GM23338 (cell line): ENCODE results near the gene JARID2. TPM values are rescaled to one million over a fixed set of nuclear protein-coding genes. Genes with fewer than 3 reads are reported as not detected.

ENCODE experiments used
- ATAC-seq: fragments of 200-7000 bp; cut with Tn5 transposase; 3 replicates; pipeline ENCODE4 v1.9.1; 2020
- DNase-seq: peaks from one replicate; pipeline ENCODE4 v3.0.0-alpha.2; 2015; ENCODE audit warnings: low spot score
- H2AFZ ChIP-seq: fragments of 200-600 bp; sonication (generic); 2 replicates; pipeline ENCODE4 v1.8.0; 2016; ENCODE audit warnings: antibody characterized with exemption, mild to moderate bottlenecking, moderate library complexity
- H3F3A ChIP-seq: fragments of 200-600 bp; sonication (generic); replicated peaks from 2 replicates; pipeline ENCODE4 v1.8.0; 2017; ENCODE audit warnings: antibody characterized with exemption, mixed run types, low read depth
- H3K27ac ChIP-seq: fragments of 200-600 bp; sonication (generic); 2 replicates; pipeline ENCODE4 v1.6.1; 2016; ENCODE audit warnings: low read depth
- H3K27me3 ChIP-seq: fragments of 200-600 bp; sonication (generic); 2 replicates; pipeline ENCODE4 v1.8.0; 2016; ENCODE audit warnings: mild to moderate bottlenecking, mixed run types, moderate library complexity; ENCODE audit not compliant: insufficient read depth
- H3K36me3 ChIP-seq: fragments of 200-600 bp; sonication (generic); 2 replicates; pipeline ENCODE4 v1.8.0; 2016; ENCODE audit warnings: mild to moderate bottlenecking; ENCODE audit not compliant: insufficient read depth
- H3K4me1 ChIP-seq: fragments of 200-600 bp; sonication (generic); 2 replicates; pipeline ENCODE4 v1.8.0; 2016; ENCODE audit warnings: mild to moderate bottlenecking, moderate library complexity; ENCODE audit not compliant: insufficient read depth
- H3K4me2 ChIP-seq: fragments of 200-600 bp; sonication (generic); 2 replicates; pipeline ENCODE4 v1.7.1; 2017; ENCODE audit warnings: mixed run types
- H3K4me3 ChIP-seq: fragments of 200-600 bp; sonication (generic); 2 replicates; pipeline ENCODE4 v1.6.1; 2016; ENCODE audit warnings: mixed run types
- H3K79me2 ChIP-seq: fragments of 200-600 bp; sonication (generic); replicated peaks from 2 replicates; pipeline ENCODE4 v1.8.0; 2017; ENCODE audit warnings: mild to moderate bottlenecking; ENCODE audit not compliant: insufficient read depth
- H3K9me2 ChIP-seq: fragments of 200-600 bp; sonication (generic); 2 replicates; pipeline ENCODE4 v1.8.0; 2017; ENCODE audit not compliant: insufficient read depth
- H4K20me1 ChIP-seq: fragments of 200-600 bp; sonication (generic); replicated peaks from 2 replicates; pipeline ENCODE4 v1.8.0; 2017; ENCODE audit warnings: mild to moderate bottlenecking; ENCODE audit not compliant: insufficient read depth
- H3K27ac Mint-ChIP-seq: 2 replicates; pipeline ENCODE4 v1.8.0; 2020; ENCODE audit warnings: inconsistent platforms, mild to moderate bottlenecking, moderate library complexity, mixed read lengths
- H3K27me3 Mint-ChIP-seq: 3 replicates; pipeline ENCODE4 v1.8.0; 2022; ENCODE audit warnings: low read depth, mild to moderate bottlenecking, moderate library complexity, mixed read lengths, inconsistent platforms; ENCODE audit not compliant: insufficient read depth, poor library complexity
- H3K36me3 Mint-ChIP-seq: 3 replicates; pipeline ENCODE4 v1.8.0; 2021; ENCODE audit warnings: low read depth, mild to moderate bottlenecking, inconsistent platforms, moderate library complexity, mixed read lengths
- H3K4me1 Mint-ChIP-seq: 3 replicates; pipeline ENCODE4 v1.8.0; 2020; ENCODE audit warnings: mild to moderate bottlenecking, inconsistent platforms, mixed read lengths
- H3K4me3 Mint-ChIP-seq: 3 replicates; pipeline ENCODE4 v1.8.0; 2021; ENCODE audit warnings: moderate library complexity, mild to moderate bottlenecking, inconsistent platforms, mixed read lengths
- H3K9me3 Mint-ChIP-seq: 3 replicates; pipeline ENCODE4 v1.8.0; 2020; ENCODE audit warnings: moderate library complexity, mild to moderate bottlenecking, inconsistent platforms, mixed read lengths
- CREB1 ChIP-seq: fragments of 250-450 bp; sonication (Bioruptor Pico); IDR thresholded peaks from 2 replicates; pipeline ENCODE4 v1.5.0; 2020; ENCODE audit warnings: low read depth, mild to moderate bottlenecking, moderate library complexity
- CTCF ChIP-seq, 2 experiments: fragments of 200-600 bp in 1 of 2; sonication (generic) in 1 of 2; conservative IDR thresholded peaks; 2 replicates each; pipeline versions ENCODE4 v1.5.1 to v1.6.1; 2016 to 2017; ENCODE audit warnings: antibody characterized with exemption in 2 of 2, low read depth in 2 of 2, mild to moderate bottlenecking in 2 of 2, moderate library complexity in 1 of 2
- EZH2 ChIP-seq: fragments of 200-600 bp; sonication (generic); IDR thresholded peaks from one replicate; pipeline ENCODE4 v1.8.0; 2017; ENCODE audit warnings: antibody characterized with exemption, mild to moderate bottlenecking, low read depth; ENCODE audit not compliant: unreplicated experiment
- EZH2phosphoT487 ChIP-seq: fragments of 200-600 bp; sonication (generic); IDR thresholded peaks from one replicate; pipeline ENCODE4 v1.8.1; 2018; ENCODE audit warnings: antibody characterized with exemption; ENCODE audit not compliant: unreplicated experiment
- JUNB ChIP-seq: IDR thresholded peaks from one replicate; pipeline ENCODE4 v1.6.1; 2016; ENCODE audit warnings: antibody characterized with exemption; ENCODE audit not compliant: unreplicated experiment
- NANOG ChIP-seq: IDR thresholded peaks from 2 replicates; pipeline ENCODE4 v1.6.1; 2016; ENCODE audit warnings: antibody characterized with exemption, borderline replicate concordance
- POLR2AphosphoS5 ChIP-seq: IDR thresholded peaks from 2 replicates; pipeline ENCODE4 v1.6.1; 2016; ENCODE audit warnings: antibody characterized with exemption, low read depth
- REST ChIP-seq: IDR thresholded peaks from one replicate; pipeline ENCODE4 v1.6.1; 2018; ENCODE audit warnings: antibody characterized with exemption; ENCODE audit not compliant: unreplicated experiment
- STAT1 ChIP-seq: IDR thresholded peaks from one replicate; pipeline ENCODE4 v1.6.1; 2016; ENCODE audit warnings: antibody characterized with exemption; ENCODE audit not compliant: unreplicated experiment
- ZNF114 ChIP-seq: fragments of 250-450 bp; sonication (Bioruptor Pico); IDR thresholded peaks from 2 replicates; pipeline ENCODE4 v1.5.0; 2020; ENCODE audit warnings: mild to moderate bottlenecking, moderate library complexity
- ZNF331 ChIP-seq: fragments of 250-450 bp; sonication (Bioruptor Pico); IDR thresholded peaks from 2 replicates; pipeline ENCODE4 v1.5.0; 2020; ENCODE audit warnings: low read depth, mild to moderate bottlenecking, moderate library complexity
- ZNF462 ChIP-seq: fragments of 250-450 bp; sonication (Bioruptor Pico); IDR thresholded peaks from 2 replicates; pipeline ENCODE4 v1.5.0; 2020; ENCODE audit warnings: mild to moderate bottlenecking, moderate library complexity
- polyA plus RNA-seq: library from polyadenylated mRNA; unstranded; fragments of >200 nt; fragmentation: Nextera tagmentation; extraction: Ambion mirVana; gene quantifications from 2 replicates; pipeline ENCODE4 v1.2.1, GENCODE V29; 2016
- total RNA-seq: library from RNA; depleted of rRNA; stranded (reverse); fragments of >200 nt; shearing (Covaris generic); gene quantifications from 2 replicates; pipeline ENCODE4 v1.2.3, GENCODE V29; 2014

The JARID2 gene
- total and polyA plus RNA-seq, 2 experiments from 2014 or later: 92.8 to 196 TPM

- TF ChIP-seq CTCF (conservative IDR thresholded peaks at IDR 0.05; ENCODE audit: low read depth in 2 of 2): no peak
- TF ChIP-seq ZNF462 (CRISPR knock-in tag): no peak
- no peak for TF ChIP-seq ZNF114 (CRISPR knock-in tag)
- TF ChIP-seq POLR2AphosphoS5: no peak
Measured at GRCh38 chr6:15538106-15538505, 292.2 kb downstream of the JARID2 start (continued).

- Histone ChIP-seq H3F3A (no peaks in the 10 kb centered on the region), H3K4me3 (no peak overlapping the region), H2AFZ (no peak overlapping the region), H3K27me3 (no peaks in the 10 kb centered on the region), H3K79me2 (no peaks in the 10 kb centered on the region), H3K27ac (no peak overlapping the region), H4K20me1 (peaks cover under 1% of the 10 kb centered on the region; the same call in 1 of the 2 replicates), H3K4me2 (no peak overlapping the region), H3K4me1 (no peaks in the 10 kb centered on the region), H3K36me3 (no peaks in the 10 kb centered on the region), H3K9me2 (no peaks in the 10 kb centered on the region; the same call in 1 of the 2 replicates)
- H3K36me3 Mint-ChIP-seq: peaks cover 16% of the 10 kb centered on the region
- no peak for DNase-seq
- H3K9me3 Mint-ChIP-seq: peaks cover 18% of the 10 kb centered on the region
- no peak for ATAC-seq
- no peak overlapping the region for H3K4me3 Mint-ChIP-seq
- no peaks in the 10 kb centered on the region for H3K4me1 Mint-ChIP-seq
- H3K27ac Mint-ChIP-seq: no peak overlapping the region
- peaks cover 3% of the 10 kb centered on the region for H3K27me3 Mint-ChIP-seq
- TF ChIP-seq ZNF331 (CRISPR knock-in tag) (no peak), CREB1 (no peak), NANOG (no peak), POLR2AphosphoS5 (no peak), STAT1 (no peak), EZH2 (no peak), REST (no peak), EZH2phosphoT487 (no peak), JUNB (no peak), ZNF114 (CRISPR knock-in tag) (no peak)
Measured at GRCh38 chr6:15538766-15539495, 293.1 kb downstream of the JARID2 start.
